ENCODE results near the gene PRM1.

GRCh38 chr16:11297492-11298142 lies 16.5 kb upstream of the PRM1 start:
- TF ChIP-seq CTCF (IDR thresholded peaks at IDR 0.05; ENCODE audit: low read depth, low read length) (peak; percentile 8), MYC (IDR thresholded peaks at IDR 0.05; ENCODE audit: low read depth, low read length) (peak; percentile 59), POLR2A (IDR thresholded peaks at IDR 0.05; ENCODE audit: extremely low read depth, insufficient read length) (no peak)
